HG03575 (cell line): ENCODE results near the gene CCDC57.
"Not testable (repeated sequence)": the region's sequence is repeated elsewhere in the genome, so short reads cannot be mapped to it uniquely, and the experiment has no call there.

Source experiments
- ATAC-seq: cut with Tn5 transposase; IDR thresholded peaks from one replicate; pipeline ENCODE4 v1.9.1; 2021; ENCODE audit not compliant: unreplicated experiment, insufficient number of reproducible peaks, low FRiP score; ENCODE audit errors: extremely low read depth

Gene CCDC57

DNA sequence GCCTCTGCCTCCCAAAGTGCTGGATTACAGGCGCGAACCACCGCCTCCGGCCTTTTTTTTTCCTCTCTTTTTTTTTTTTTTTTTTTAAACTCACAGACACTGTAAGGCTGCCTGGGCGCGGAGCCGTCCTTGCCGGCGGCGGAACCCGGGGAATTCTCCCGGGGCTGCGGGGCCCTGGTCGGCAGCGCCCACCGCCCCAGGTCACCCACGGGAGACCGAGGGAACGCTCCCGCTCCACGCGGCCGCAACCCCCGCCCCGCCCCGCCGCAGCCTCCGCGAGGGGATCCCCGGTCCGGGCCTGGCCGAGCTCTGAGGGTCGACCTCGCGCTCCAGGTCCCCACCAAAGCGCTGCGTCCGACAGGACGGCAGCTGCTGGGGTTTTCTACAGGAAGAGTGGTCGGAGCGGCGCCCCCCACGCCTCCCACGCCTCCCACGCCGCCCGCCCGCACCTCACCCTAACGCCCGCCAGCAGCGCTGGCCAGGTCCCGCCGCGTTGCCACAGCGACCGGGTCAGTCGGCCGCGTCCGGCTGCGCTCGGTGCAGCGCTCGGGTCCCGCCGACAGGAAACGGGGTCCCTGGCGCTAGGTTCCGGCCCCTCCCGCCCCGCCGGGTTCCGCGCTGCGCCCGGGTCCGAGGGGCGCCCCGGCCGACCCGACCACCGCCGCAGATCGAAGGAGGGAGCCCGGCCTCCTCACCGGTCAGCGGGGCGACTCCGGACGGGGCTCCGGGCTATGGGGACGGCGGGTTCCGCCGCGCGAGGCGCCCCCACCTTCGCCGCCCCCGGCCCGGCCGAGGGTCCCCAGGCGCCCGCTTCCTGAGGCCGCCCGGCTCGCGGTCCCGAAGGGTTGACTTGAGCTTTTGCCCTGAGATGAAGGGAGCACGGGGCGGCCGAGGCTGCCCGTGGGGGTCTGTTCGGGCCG lies at the start of gene CCDC57:
Gene CCDC57 (minus strand): TSS at position 512 of the 920 bp plus-strand sequence. CDS start 10,898 bp downstream, outside the sequence.
- no peak for ATAC-seq

- ATAC-seq = no peak
These were observed 49.7 kb upstream of the CCDC57 start for GRCh38 chr17:82262344-82262743.

DNA sequence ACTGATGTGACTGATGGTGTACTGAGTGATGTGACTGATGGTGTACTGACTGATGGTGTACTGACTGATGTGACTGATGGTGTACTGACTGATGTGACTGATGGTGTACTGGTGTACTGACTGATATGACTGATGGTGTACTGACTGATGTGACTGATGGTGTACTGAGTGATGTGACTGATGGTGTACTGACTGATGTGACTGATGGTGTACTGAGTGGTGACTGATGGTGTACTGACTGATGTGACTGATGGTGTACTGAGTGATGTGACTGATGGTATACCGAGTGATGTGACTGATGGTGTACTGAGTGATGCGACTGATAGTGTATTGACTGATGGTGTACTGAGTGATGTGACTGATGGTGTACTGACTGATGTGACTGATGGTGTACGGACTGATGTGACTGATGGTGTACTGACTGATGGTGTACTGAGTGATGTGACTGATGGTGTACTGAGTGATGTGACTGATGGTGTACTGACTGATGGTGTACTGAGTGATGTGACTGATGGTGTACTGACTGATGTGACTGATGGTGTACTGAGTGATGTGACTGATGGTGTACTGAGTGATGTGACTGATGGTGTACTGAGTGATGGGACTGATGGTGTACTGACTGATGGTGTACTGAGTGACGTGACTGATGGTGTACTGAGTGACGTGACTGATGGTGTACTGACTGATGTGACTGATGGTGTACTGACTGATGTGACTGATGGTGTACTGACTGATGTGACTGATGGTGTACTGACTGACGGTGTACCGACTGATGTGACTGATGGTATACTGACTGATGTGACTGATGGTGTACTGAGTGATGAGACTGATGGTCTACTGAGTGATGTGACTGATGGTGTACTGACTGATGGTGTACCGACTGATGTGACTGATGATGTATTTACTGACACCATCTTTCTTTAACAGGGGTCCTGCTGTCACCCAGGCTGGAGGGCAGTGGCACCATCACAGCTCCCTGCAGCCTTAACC lies 47.6 kb upstream of the CCDC57 start:
- ATAC-seq = not testable (repeated sequence)

DNA sequence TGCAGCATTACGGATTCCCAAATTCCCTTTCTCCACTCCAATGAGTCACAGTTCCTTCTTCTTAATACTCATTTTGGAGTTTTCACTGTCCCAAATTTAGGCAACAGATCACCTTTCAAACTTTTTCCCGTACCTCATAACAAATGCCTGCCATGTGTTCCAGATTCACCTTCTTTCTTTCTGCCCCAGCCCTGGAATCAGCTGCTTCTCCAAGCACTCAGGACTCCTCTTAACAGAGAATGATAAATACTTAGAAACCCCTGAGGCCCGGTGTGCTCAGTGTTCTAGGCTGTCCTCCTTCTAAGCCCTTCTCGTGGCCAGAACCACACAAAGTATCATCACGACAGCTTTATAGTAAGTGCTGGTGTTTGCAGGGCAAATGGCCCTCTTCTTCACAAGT lies 45.9 kb upstream of the CCDC57 start:
- no peak for ATAC-seq

DNA sequence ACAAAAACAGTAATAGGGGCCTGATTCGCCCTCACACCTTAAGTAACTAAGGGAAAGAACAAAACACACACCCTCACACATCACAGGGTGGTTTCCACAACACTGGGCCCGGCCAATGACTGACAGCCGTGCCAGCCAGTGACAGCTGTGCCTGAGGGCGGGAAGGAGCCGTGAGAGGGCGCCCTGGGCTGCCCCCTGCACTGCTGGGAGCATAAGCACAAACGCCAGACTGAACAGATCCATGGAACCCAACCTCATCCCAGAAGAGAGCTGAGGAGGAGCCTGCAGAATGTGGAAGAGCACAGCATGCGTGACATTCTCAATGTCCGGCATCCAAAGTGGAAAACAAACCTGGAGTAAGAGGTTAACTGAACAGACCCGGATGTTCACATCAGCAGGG lies 44.8 kb upstream of the CCDC57 start:
- ATAC-seq = no peak

GRCh38 chr17:82256242-82256885 lies 43.7 kb upstream of the CCDC57 start:
- no peak for ATAC-seq

GRCh38 chr17:82255402-82255972 lies 42.8 kb upstream of the CCDC57 start:
- ATAC-seq = no peak

DNA sequence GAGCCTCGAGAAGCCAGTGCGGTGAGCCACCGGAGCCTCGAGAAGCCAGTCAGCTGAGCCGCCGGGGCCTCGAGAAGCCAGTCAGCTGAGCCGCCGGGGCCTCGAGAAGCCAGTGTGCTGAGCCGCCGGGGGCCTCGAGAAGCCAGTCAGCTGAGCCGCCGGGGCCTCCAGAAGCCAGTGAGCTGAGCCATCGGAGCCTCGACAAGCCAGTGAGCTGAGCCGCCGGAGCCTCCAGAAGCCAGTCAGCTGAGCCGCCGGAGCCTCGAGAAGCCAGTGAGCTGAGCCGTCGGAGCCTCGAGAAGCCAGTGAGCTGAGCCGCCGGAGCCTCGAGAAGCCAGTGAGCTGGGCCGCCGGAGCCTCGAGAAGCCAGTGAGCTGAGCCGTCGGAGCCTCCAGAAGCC lies 42.1 kb upstream of the CCDC57 start:
- ATAC-seq = not testable (repeated sequence)

DNA sequence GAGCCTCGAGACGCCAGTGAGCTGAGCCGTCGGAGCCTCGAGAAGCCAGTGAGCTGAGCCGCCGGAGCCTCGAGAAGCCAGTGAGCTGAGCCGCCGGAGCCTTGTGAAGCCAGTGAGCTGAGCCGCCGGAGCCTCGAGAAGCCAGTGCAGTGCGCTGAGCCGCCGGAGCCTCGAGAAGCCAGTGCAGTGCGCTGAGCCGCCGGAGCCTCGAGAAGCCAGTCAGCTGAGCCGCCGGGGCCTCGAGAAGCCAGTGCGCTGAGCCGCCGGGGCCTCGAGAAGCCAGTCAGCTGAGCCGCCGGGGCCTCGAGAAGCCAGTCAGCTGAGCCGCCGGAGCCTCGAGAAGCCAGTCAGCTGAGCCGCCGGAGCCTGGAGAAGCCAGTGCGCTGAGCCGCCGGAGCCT lies 41.5 kb upstream of the CCDC57 start:
- not testable (repeated sequence) for ATAC-seq

- no peak for ATAC-seq
These were observed 40.5 kb upstream of the CCDC57 start for GRCh38 chr17:82253179-82253544.

GRCh38 chr17:82252511-82253178 lies 40.0 kb upstream of the CCDC57 start:
- ATAC-seq = no peak

DNA sequence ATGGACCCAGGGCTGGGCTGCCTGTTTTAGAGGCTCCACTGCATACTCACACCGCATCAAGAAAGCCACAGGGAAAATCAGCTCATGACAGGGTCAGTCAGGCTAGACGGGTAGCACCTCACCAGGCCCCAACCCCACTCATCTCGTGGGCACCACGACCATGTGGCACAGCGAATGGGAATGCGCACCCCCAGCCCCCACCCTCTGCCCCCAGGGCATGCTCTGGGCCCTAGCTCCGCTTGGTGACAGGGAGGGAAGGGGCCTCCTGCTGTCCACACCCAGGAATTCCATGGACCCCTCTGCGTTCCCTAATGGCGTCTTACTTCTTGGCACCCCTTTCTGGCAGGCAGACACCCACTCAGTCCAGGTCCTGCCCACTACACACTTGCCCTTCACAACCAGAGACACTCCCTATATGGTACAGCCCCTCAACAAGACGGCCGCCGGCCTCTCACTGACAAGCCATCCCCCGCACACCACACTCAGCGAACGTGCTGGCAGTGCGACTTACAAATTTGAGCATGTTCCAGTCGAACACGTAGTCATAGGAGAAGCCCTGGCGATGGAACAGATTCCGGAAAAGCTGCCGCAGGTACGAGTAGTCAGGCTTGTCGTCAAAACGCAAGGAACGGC lies 38.3 kb upstream of the CCDC57 start:
- ATAC-seq = no peak

DNA sequence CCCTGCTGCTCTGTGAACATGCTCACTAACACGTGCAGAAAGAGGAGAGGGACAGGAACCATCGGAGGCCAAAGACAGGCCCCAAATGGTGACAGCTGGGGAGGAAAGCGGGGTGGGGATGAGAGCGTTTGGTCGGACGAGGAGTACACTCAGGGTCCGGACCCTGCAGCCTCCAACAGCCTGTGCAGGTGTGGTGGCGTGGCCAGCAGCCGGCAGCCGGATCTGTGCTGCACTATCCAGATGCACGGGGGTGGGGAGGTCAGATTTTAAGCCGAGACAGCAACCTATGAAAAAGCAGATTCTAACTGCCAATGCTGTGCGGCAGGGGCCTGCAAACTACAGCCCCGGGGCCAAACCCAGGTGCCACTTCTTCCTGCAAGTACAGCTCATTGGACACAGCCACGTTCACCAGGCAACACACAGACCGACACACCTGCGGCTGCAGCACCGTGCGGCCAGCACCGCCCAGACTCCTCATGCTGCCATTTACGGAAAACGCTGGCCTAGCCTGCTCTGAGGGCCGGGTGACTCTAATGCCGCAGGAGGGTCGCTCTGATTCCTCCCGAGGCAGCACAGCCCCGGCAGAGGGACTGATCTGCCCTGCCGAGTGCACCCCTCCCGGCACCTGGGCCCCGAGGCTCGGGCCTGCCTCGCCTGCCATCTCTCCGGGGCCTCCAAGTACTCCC lies 37.4 kb upstream of the CCDC57 start:
- no peak for ATAC-seq

- no peak for ATAC-seq
These were observed 36.4 kb upstream of the CCDC57 start for GRCh38 chr17:82248815-82249674.

DNA sequence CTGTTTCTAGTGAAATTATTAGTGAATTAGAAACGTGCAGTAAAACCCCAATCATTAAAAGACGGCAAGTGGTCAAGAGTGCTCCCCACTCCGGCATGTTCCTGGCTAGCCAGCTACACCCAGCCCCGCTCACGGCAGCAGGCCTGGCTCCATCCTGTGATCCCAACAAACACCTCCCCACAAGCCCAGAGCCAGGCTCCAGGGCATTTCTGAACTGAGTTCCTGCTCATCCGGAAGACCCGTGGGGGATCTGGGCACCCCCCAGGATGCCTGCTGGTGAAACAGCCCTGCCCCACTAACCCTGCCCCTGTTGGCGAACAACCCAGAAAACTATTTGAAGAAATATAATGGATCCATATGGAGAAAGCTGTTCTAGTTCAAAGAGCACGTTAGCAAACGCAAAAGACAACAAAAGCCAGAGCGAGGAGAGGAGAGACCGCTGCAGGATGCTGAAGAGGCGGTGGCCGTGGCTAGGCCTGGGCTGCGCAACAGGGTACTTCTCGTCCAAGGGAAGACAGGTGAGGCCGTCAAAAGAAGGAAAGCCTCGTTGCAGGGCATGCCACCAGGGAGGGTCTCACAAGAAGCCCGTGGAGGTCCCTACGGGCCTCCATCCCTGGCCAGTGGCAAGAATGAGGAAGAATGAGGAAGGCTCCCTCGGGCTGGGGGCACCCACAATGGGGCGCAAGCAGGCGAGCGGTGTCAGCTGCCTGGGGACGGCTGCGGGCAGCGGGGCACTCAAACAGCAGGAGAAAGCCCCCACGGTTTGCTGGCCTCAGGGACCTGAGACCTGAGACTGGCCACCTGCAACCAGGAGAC lies 35.4 kb upstream of the CCDC57 start:
- ATAC-seq = no peak
